HCT116 (cell line): Measurements from ENCODE around the gene ZC3H7A. TPM values are rescaled to one million over a fixed set of nuclear protein-coding genes. Genes with fewer than 3 reads are reported as not detected.

Experiments used
- ATAC-seq: fragments of 200-7000 bp; cut with Tn5 transposase; 2 replicates; pipeline ENCODE4 v1.9.1; 2020; ENCODE audit warnings: mild to moderate bottlenecking, moderate library complexity
- BruUV-seq: library from RNA; stranded (reverse); fragments of 400-500 nt; replicated peaks from 2 replicates; lab custom pipeline; 2021; lab: Mats Ljungman, UMichigan
- CTCF ChIA-PET: fragments of 300-600 bp; sonication (Branson Sonifier 250); formaldehyde crosslinking; loops from one replicate; lab custom pipeline; 2021; ENCODE audit warnings: antibody characterized with exemption; lab: Charles Lee
- POLR2A ChIA-PET: fragments of 300-600, 350-600 bp; sonication (Branson Sonifier 250); formaldehyde crosslinking; loops from one replicate; lab custom pipeline; 2021; ENCODE audit warnings: antibody characterized with exemption; lab: Charles Lee
- RAD21 ChIA-PET, 2 experiments: fragments of 300-600 bp; sonication (Branson Sonifier 250); formaldehyde crosslinking; loops; one replicate each; lab custom pipeline; 2023; ENCODE audit warnings: low total read pairs in 2 of 2; ENCODE audit not compliant: uncharacterized antibody in 2 of 2, unreplicated experiment in 2 of 2, low non-redundant PET in 1 of 2; lab: Charles Lee
- DNase-seq: peaks from one replicate; pipeline ENCODE4 v3.0.0-alpha.2; 2010; ENCODE audit warnings: low read depth, low spot score
- H2AFZ ChIP-seq: fragments of 200-600 bp; shearing (Covaris generic), sonication (generic); 2 replicates; pipeline ENCODE4 v1.6.1; 2017; ENCODE audit warnings: low read depth, mixed run types, mixed read lengths, antibody characterized with exemption, low read length; ENCODE audit not compliant: poor library complexity, severe bottlenecking
- H3K27ac ChIP-seq: 2 replicates; pipeline ENCODE4 v1.5.1; 2012; ENCODE audit warnings: low read depth, low read length
- H3K27me3 ChIP-seq: fragments of 200-600 bp; sonication (generic); 2 replicates; pipeline ENCODE4 v1.6.1; 2016; ENCODE audit warnings: mixed run types, low read length, mixed read lengths; ENCODE audit not compliant: insufficient read depth
- H3K36me3 ChIP-seq, 2 experiments: fragments of 200-500 bp in 1 of 2; fragments of 200-600 bp in 1 of 2; sonication (Bioruptor generic) in 1 of 2; sonication (generic) in 1 of 2; 2 replicates each; pipeline versions ENCODE4 v1.5.1 to v1.6.1; 2014 to 2016; ENCODE audit warnings: low read length in 2 of 2, inconsistent platforms in 1 of 2, mixed read lengths in 1 of 2, mixed run types in 1 of 2; ENCODE audit not compliant: insufficient read depth in 2 of 2, control insufficient read depth in 1 of 2
- H3K4me1 ChIP-seq, 2 experiments: fragments of 200-600 bp in 1 of 2; sonication (generic) in 1 of 2; 2 replicates each; pipeline versions ENCODE4 v1.5.1 to v1.6.1; 2012 to 2017; ENCODE audit warnings: low read length in 2 of 2, inconsistent platforms in 1 of 2, mild to moderate bottlenecking in 1 of 2, mixed read lengths in 1 of 2, mixed run types in 1 of 2, moderate library complexity in 1 of 2; ENCODE audit not compliant: insufficient read depth in 2 of 2, control insufficient read depth in 1 of 2
- H3K4me2 ChIP-seq: fragments of 200-600 bp; sonication (generic); 2 replicates; pipeline ENCODE4 v1.6.1; 2017; ENCODE audit warnings: mixed run types, low read length, mixed read lengths
- H3K4me3 ChIP-seq, 2 experiments: fragments of 200-600 bp in 1 of 2; sonication (generic) in 1 of 2; replicated peaks in 1 of 2; 2 replicates each; pipeline ENCODE4 v1.5.1; 2011 to 2016; ENCODE audit warnings: low read length in 2 of 2, control low read depth in 1 of 2, low read depth in 1 of 2, mild to moderate bottlenecking in 1 of 2, mixed read lengths in 1 of 2, mixed run types in 1 of 2
- H3K79me2 ChIP-seq: fragments of 200-600 bp; sonication (generic); 2 replicates; pipeline ENCODE4 v1.6.1; 2017; ENCODE audit warnings: mild to moderate bottlenecking, mixed run types, low read length, moderate library complexity, mixed read lengths; ENCODE audit not compliant: insufficient read depth
- H3K9ac ChIP-seq: fragments of 200-600 bp; sonication (generic); 2 replicates; pipeline ENCODE4 v1.6.1; 2016; ENCODE audit warnings: low read length, mixed read lengths
- H3K9me2 ChIP-seq: fragments of 200-600 bp; sonication (generic), shearing (Covaris generic); 2 replicates; pipeline ENCODE4 v1.6.1; 2017; ENCODE audit warnings: mixed run types, mild to moderate bottlenecking, moderate library complexity; ENCODE audit not compliant: insufficient read depth
- H3K9me3 ChIP-seq, 2 experiments: fragments of 200-500 bp in 1 of 2; fragments of 200-600 bp in 1 of 2; sonication (Bioruptor generic) in 1 of 2; sonication (generic) in 1 of 2; 2 replicates each; pipeline ENCODE4 v1.6.1; 2014 to 2017; ENCODE audit warnings: low read length in 2 of 2, mixed read lengths in 2 of 2, inconsistent platforms in 1 of 2, low read depth in 1 of 2, mild to moderate bottlenecking in 1 of 2, mixed run types in 1 of 2, moderate library complexity in 1 of 2; ENCODE audit not compliant: control insufficient read depth in 1 of 2, insufficient read depth in 1 of 2
- H4K20me1 ChIP-seq: fragments of 200-600 bp; sonication (generic), shearing (Covaris generic); 2 replicates; pipeline ENCODE4 v1.6.1; 2017; ENCODE audit warnings: mixed run types, mild to moderate bottlenecking, moderate library complexity; ENCODE audit not compliant: insufficient read depth
- ATF3 ChIP-seq: IDR thresholded peaks from 2 replicates; pipeline ENCODE4 v1.6.1; 2012
- CEBPB ChIP-seq: IDR thresholded peaks from 2 replicates; pipeline ENCODE4 v1.6.1; 2012; ENCODE audit warnings: low read depth
- ELF1 ChIP-seq: IDR thresholded peaks from 2 replicates; pipeline ENCODE4 v1.6.1; 2012; ENCODE audit warnings: low read depth, borderline replicate concordance
- EZH2 ChIP-seq: fragments of 200-600 bp; sonication (generic); IDR thresholded peaks from 2 replicates; pipeline ENCODE4 v1.6.1; 2017; ENCODE audit warnings: antibody characterized with exemption, mixed run types
- FOSL1 ChIP-seq: IDR thresholded peaks from 2 replicates; pipeline ENCODE4 v1.6.1; 2012; ENCODE audit warnings: low read depth
- POLR2AphosphoS5 ChIP-seq: IDR thresholded peaks from 2 replicates; pipeline ENCODE4 v1.6.1; 2011; ENCODE audit warnings: mild to moderate bottlenecking, low read depth, low read length, moderate library complexity
- RAD21 ChIP-seq: IDR thresholded peaks from 2 replicates; pipeline ENCODE4 v1.6.1; 2012; ENCODE audit warnings: low read depth, mild to moderate bottlenecking
- SIN3A ChIP-seq: IDR thresholded peaks from 2 replicates; pipeline ENCODE4 v1.6.1; 2012; ENCODE audit warnings: low read depth
- TCF7L2 ChIP-seq: IDR thresholded peaks from 2 replicates; pipeline ENCODE4 v1.7.0; 2011; ENCODE audit warnings: borderline replicate concordance, inconsistent platforms; ENCODE audit not compliant: insufficient read depth, insufficient read length; ENCODE audit errors: extremely low read depth
- ZBTB33 ChIP-seq: IDR thresholded peaks from 2 replicates; pipeline ENCODE4 v1.6.1; 2011; ENCODE audit warnings: mild to moderate bottlenecking, low read length, moderate library complexity; ENCODE audit not compliant: insufficient replicate concordance; ENCODE audit errors: extremely low read depth
- ZNF274 ChIP-seq: fragments of 200-500 bp; sonication (Bioruptor generic); IDR thresholded peaks from 2 replicates; pipeline ENCODE4 v1.6.1; 2014; ENCODE audit warnings: mild to moderate bottlenecking, low read depth, low read length, inconsistent platforms
- intact Hi-C: fragments of 100-400 bp; cut with micrococcal nuclease; formaldehyde crosslinking; loops from 2 replicates; pipeline ENCODE4 v1.10.0; 2022
- total RNA-seq: library from RNA; stranded (reverse); gene quantifications from one replicate; pipeline ENCODE4 v1.2.1, GENCODE V29; 2021; ENCODE audit not compliant: unreplicated experiment
- TF ChIP-seq, protein P1 (sequence below), 3 experiments: fragments of 200-600 bp in 1 of 3; sonication (generic) in 1 of 3; IDR thresholded peaks in 2 of 3; conservative IDR thresholded peaks in 1 of 3; 2 replicates each; pipeline ENCODE4 v1.5.1; 2012 to 2017; ENCODE audit warnings: low read depth in 2 of 3, low read length in 2 of 3, antibody characterized with exemption in 1 of 3, borderline replicate concordance in 1 of 3, control low read depth in 1 of 3, mild to moderate bottlenecking in 1 of 3, mixed read lengths in 1 of 3, mixed run types in 1 of 3, moderate library complexity in 1 of 3; ENCODE audit not compliant: insufficient read depth in 1 of 3
- TF ChIP-seq, protein P2 (sequence below): IDR thresholded peaks from 2 replicates; pipeline ENCODE4 v1.6.1; 2012

Gene ZC3H7A
- total RNA-seq, 1 experiment from 2014 or later = 33.4 TPM

DNA sequence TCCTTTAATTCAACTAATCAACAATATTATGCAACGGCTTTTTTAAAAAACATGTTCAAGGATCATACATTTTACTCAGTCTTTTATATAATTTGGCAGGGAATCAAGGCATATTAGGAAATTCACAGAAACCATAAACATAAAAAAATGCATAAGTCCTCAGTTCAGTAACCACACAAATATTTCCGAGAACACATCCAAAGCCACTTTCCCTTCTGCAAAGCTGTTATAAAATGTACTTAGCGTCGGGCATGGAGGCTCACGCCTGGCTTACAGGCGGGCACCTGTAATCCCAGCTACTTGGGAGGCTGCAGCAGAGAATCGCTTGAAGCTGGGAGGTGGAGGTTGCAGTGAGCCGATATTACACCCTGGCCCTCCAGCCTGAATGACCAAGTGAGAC lies 9.7 kb upstream of the ZC3H7A start:
- RAD21 ChIA-PET = no interaction called here
- no peaks in the 10 kb centered on the region for H3K79me2 ChIP-seq
- CTCF ChIA-PET = interaction anchor here (1.9 kb wide), 1 partner anchor 9 kb away, joined by 7 read pairs; the partner anchor contains the start of gene ZC3H7A
- H3K4me1 ChIP-seq = peaks cover 0 to under 1% of the 10 kb centered on the region in 2 experiments; a peak in 1 of 4 replicates
- no peaks in the 10 kb centered on the region for H3K9me3 ChIP-seq
- no peaks in the 10 kb centered on the region for H3K36me3 ChIP-seq
- H3K4me3 ChIP-seq = no peak overlapping the region
- H3K9ac ChIP-seq = no peak overlapping the region
- ATAC-seq = no peak
- no peak overlapping the region for H2AFZ ChIP-seq
- no peak overlapping the region for H3K4me2 ChIP-seq
- no peaks in the 10 kb centered on the region for H3K27me3 ChIP-seq
- POLR2A ChIA-PET = interaction anchor here (0.9 kb wide), 1 partner anchor 9 kb away, joined by 4 read pairs; no protein-coding TSS in a partner anchor
- no TSS peak for BruUV-seq
- no peak for TF ChIP-seq EZH2
- TF ChIP-seq, protein P1, sequence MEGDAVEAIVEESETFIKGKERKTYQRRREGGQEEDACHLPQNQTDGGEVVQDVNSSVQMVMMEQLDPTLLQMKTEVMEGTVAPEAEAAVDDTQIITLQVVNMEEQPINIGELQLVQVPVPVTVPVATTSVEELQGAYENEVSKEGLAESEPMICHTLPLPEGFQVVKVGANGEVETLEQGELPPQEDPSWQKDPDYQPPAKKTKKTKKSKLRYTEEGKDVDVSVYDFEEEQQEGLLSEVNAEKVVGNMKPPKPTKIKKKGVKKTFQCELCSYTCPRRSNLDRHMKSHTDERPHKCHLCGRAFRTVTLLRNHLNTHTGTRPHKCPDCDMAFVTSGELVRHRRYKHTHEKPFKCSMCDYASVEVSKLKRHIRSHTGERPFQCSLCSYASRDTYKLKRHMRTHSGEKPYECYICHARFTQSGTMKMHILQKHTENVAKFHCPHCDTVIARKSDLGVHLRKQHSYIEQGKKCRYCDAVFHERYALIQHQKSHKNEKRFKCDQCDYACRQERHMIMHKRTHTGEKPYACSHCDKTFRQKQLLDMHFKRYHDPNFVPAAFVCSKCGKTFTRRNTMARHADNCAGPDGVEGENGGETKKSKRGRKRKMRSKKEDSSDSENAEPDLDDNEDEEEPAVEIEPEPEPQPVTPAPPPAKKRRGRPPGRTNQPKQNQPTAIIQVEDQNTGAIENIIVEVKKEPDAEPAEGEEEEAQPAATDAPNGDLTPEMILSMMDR (IDR thresholded peaks at IDR 0.05 in 2 of 3, conservative IDR thresholded peaks at IDR 0.05 in 1 of 3; ENCODE audit: borderline replicate concordance in 1 of 3, insufficient read depth in 1 of 3, low read depth in 2 of 3, low read length in 2 of 3) = no peak
- no peak for TF ChIP-seq ATF3
- no peak for TF ChIP-seq SIN3A
- TF ChIP-seq ZNF274 = no peak
- TF ChIP-seq CEBPB = no peak
- no peak for TF ChIP-seq ELF1
- TF ChIP-seq RAD21 = no peak
- no peak for TF ChIP-seq ZBTB33
- no peak for TF ChIP-seq TCF7L2
- TF ChIP-seq POLR2AphosphoS5 = no peak
- TF ChIP-seq, protein P2, sequence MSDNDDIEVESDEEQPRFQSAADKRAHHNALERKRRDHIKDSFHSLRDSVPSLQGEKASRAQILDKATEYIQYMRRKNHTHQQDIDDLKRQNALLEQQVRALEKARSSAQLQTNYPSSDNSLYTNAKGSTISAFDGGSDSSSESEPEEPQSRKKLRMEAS = no peak
- no peak for TF ChIP-seq FOSL1
- no peaks in the 10 kb centered on the region for H4K20me1 ChIP-seq
- H3K27ac ChIP-seq = no peak overlapping the region
- no peaks in the 10 kb centered on the region for H3K9me2 ChIP-seq
- intact Hi-C loops = no loop called here
- no peak for DNase-seq
